ENCODE measurements around the gene OR10A6.

The OR10A6 gene

DNA sequence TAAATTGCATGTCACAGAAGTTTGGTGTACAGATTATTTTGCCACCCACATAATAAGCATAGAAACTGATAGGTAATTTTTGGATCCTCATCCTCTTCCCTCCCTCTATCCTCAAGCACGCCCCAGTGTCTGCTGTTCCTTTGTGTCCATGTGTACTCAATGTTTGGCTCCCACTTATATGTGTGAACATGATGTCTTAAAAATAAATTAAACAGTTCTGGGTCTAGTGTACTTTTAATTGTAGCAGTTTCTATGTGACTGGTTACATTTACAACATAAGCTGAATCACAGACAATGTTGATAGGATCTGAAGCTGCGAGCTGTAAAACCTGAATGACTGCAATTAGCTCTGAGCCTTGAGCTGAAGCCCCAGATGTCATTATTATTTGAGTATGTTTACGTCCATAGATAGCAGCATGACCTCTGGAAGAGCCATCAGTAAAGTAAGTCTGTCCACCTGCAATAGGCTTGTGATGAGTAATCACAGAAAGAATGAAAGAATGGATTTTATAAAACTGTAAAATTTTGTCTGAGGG is 29.7 kb downstream of the OR10A6 start:
- TF ChIP-seq GATA2 (IDR thresholded peaks at IDR 0.05; ENCODE audit: low read depth, low read length): no peak
- TF ChIP-seq GATA3 (IDR thresholded peaks at IDR 0.05; ENCODE audit: low read depth, low read length): no peak

- no peak for TF ChIP-seq GATA2 (IDR thresholded peaks at IDR 0.05; ENCODE audit: low read depth, low read length)
- TF ChIP-seq GATA3 (IDR thresholded peaks at IDR 0.05; ENCODE audit: low read depth, low read length): no peak
These were observed 30.4 kb downstream of the OR10A6 start for GRCh38 chr11:7900686-7901085.

DNA sequence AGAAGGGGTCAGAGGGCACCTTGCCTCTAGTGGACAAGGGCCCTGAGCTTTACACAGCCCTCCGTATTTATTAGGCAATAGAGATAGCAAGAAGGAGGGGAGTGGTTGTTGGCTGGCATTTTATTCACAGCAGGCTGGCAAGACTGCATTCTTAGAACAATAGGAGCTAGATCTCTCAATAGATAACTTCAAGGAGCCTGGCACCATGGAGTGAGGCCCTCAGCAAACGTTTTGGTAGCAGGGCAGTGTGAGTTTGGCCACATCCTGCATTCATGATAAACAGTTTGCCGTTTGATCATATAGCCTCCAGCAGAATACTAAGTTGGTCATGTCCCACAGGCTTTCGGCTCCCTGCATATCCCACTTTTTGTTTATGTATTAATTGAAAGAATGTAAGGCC is 31.6 kb downstream of the OR10A6 start:
- no peak for TF ChIP-seq GATA2 (IDR thresholded peaks at IDR 0.05; ENCODE audit: low read depth, low read length)
- TF ChIP-seq GATA3 (IDR thresholded peaks at IDR 0.05; ENCODE audit: low read depth, low read length): no peak

DNA sequence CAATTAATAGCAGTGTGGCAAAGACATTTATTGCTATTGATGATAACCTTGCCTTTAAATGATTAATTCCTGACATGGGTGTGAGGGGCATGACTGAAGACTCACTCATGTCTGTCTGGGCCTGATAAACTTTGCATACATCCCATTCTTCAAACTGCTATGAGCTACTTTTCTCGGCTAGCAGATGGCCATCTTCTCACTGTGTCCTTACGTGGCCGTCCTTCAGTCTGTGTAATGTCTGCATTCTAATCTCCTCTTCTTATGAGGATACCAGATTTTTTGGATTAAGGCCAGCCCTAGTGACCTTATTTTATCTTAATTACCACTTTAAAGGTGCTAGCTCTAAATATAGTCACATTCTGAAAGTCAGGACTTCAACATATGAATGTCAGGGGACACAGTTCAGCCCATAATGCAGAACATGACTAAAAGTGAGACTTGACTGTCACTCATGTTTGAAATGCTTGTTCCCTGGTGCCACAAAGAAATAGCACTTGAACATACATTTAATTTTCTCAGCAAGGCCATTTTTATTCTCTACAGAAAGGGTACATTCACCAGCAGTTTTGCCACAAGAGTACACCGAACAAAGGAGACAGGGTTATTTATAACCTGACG is 32.3 kb downstream of the OR10A6 start:
- TF ChIP-seq GATA2 (IDR thresholded peaks at IDR 0.05; ENCODE audit: low read depth, low read length): no peak
- no peak for TF ChIP-seq GATA3 (IDR thresholded peaks at IDR 0.05; ENCODE audit: low read depth, low read length)

- TF ChIP-seq GATA2 (IDR thresholded peaks at IDR 0.05; ENCODE audit: low read depth, low read length): no peak
- TF ChIP-seq GATA3 (IDR thresholded peaks at IDR 0.05; ENCODE audit: low read depth, low read length): no peak
These were observed 34.9 kb downstream of the OR10A6 start for GRCh38 chr11:7896009-7896785.

GRCh38 chr11:7894251-7894650 is 36.8 kb downstream of the OR10A6 start:
- TF ChIP-seq GATA3 (IDR thresholded peaks at IDR 0.05; ENCODE audit: low read depth, low read length) (no peak), GATA2 (IDR thresholded peaks at IDR 0.05; ENCODE audit: low read depth, low read length) (no peak)

- TF ChIP-seq GATA2 (IDR thresholded peaks at IDR 0.05; ENCODE audit: low read depth, low read length) (no peak), GATA3 (IDR thresholded peaks at IDR 0.05; ENCODE audit: low read depth, low read length) (no peak)
These were observed 37.3 kb downstream of the OR10A6 start for GRCh38 chr11:7893796-7894195.

DNA sequence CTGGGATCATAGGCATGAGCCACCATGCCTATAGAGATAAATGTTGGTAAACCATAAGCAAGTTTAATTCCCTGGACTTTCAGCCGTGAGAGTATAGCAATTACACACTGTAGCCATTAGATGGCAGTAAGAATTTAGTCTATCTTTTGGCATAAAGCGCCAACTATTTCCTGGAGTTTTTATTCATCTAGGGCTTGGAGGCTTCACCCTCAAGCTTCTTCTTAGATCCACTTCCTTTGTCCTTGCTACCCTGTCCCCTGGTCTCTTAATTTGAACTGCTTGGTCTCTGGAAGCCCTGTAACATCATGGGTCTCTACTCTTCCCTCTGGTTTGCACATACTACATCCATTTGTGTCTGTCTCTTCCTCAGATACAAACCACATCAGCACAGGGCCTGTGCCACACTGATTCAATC is 38.2 kb downstream of the OR10A6 start:
- TF ChIP-seq GATA3 (IDR thresholded peaks at IDR 0.05; ENCODE audit: low read depth, low read length): no peak
- no peak for TF ChIP-seq GATA2 (IDR thresholded peaks at IDR 0.05; ENCODE audit: low read depth, low read length)

- TF ChIP-seq GATA3 (IDR thresholded peaks at IDR 0.05; ENCODE audit: low read depth, low read length): no peak
- no peak for TF ChIP-seq GATA2 (IDR thresholded peaks at IDR 0.05; ENCODE audit: low read depth, low read length)
These were observed 38.9 kb downstream of the OR10A6 start for GRCh38 chr11:7892059-7892699.

DNA sequence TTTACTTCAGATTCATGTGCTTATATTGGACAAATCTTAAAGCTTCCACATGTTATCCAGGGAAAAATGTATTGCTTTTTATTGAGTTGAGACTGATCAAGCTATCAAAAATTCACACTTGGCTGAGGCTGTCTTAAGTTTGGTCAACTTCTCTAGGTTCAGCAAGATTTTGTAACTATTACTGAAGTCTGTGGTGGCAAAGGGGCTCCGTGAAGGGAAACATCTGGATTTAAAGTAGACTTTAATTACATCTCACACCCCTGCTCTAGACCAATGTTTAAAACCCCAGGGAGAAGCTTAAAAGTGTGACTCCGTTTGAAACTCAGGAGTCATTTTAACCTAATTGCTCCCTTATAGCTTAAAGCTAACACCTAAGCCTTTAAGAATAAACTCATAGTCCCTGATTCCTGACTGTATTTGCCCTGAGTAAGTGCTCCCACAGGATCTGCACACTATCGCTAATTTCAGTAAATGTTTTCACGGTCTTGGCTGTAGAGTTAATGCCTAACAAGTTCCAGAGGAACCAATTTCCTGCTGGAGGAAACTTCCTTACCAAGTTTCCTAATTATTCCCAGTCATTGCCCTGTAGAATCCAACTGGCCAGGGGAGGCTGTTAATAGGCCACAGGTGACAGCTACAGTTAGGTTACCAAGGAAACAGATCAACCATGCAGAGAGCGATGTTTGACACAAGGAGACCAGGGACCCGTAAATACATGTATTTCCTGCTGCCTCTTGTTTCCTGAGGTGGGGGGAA is 40.5 kb downstream of the OR10A6 start:
- no peak for TF ChIP-seq GATA3 (IDR thresholded peaks at IDR 0.05; ENCODE audit: low read depth, low read length)
- TF ChIP-seq GATA2 (IDR thresholded peaks at IDR 0.05; ENCODE audit: low read depth, low read length): no peak

DNA sequence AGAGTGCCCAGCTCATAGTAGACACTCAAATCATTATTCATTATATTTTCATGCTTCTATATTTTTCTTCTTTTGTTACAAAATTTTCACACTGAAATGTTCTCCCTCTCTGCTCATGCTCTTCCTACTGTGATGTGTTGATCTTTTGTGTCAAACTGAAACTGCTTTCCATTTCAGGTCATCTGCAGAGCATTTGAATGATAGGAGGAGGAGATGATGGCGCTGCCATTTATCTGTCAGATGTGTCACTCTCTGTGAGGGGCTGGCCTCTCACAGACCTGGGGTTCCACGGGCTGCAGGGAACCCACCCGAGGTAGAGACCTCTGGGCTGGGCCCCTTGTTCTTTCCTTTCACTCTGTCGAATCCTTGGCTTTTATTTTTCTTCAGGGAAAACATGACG is 41.1 kb downstream of the OR10A6 start:
- TF ChIP-seq GATA2 (IDR thresholded peaks at IDR 0.05; ENCODE audit: low read depth, low read length) (no peak), GATA3 (IDR thresholded peaks at IDR 0.05; ENCODE audit: low read depth, low read length) (no peak)

GRCh38 chr11:7882860-7883259 is 48.2 kb downstream of the OR10A6 start:
- TF ChIP-seq GATA2 (IDR thresholded peaks at IDR 0.05; ENCODE audit: low read depth, low read length): no peak
- no peak for TF ChIP-seq GATA3 (IDR thresholded peaks at IDR 0.05; ENCODE audit: low read depth, low read length)
